GM18951 (cell line): ENCODE results near the gene FHIP1A.

Experiments used
- POLR2A ChIP-seq: IDR thresholded peaks from 4 replicates; pipeline ENCODE4 v1.6.1; 2011; ENCODE audit warnings: mild to moderate bottlenecking; ENCODE audit not compliant: insufficient read length, insufficient read depth; ENCODE audit errors: extremely low read depth
- in situ Hi-C: fragments of 300-500 bp; cut with MboI; formaldehyde crosslinking; loops from one replicate; pipeline ENCODE4 v1.12.0; 2022; ENCODE audit warnings: low sequenced_read_pairs, mixed read lengths, inconsistent platforms; ENCODE audit not compliant: unreplicated experiment

The FHIP1A gene

DNA sequence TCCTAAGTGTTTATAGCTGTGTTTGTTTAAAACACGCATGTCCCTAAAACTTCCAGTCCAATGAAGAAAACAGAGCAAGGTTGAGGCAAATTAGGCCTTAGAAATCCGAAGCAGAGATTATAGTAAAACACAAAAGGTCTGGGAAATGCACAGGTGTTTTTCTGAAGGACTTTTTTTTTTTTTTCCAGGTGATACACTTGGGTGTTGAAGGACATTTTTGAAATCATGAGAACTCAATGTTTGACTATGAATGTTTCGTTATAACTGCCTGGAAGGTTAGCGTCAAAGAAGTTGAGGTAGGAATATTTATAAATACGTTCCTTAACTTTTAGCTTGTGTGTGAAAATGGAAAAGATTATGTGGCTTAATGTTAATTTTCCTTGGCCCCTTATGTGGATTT lies 45.5 kb downstream of the FHIP1A start:
- TF ChIP-seq POLR2A: no peak
- in situ Hi-C loops: no loop called here

GRCh38 chr4:151455212-151455611 lies 46.2 kb downstream of the FHIP1A start:
- in situ Hi-C loops: no loop called here
- TF ChIP-seq POLR2A: no peak

- in situ Hi-C loops: no loop called here
- no peak for TF ChIP-seq POLR2A
These were observed 49.2 kb downstream of the FHIP1A start for GRCh38 chr4:151458148-151458547.
